Measurements from ENCODE around the gene TMEM178B.

TMEM178B gene

DNA sequence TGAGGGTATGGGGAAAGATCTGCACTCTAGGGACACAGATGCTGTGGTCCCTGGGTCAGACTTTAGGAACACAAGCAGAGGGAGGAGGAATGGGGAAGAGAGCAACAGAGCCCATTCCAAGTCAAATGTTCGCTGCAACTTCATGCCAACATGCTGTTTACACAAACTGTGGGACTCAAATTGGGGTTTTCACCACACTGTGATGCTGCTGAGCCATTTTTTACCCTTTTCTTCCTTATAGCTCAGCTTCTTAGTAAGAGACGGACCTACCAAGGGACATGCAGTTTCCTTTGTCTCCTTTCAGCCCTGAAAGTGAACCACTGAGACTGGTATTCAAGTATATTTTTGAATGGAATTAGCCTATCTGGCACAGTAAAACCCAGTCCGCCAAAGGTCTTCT is 413.1 kb downstream of the TMEM178B start:
- no peak for DNase-seq

GRCh38 chr7:141490474-141490873 is 416.6 kb downstream of the TMEM178B start:
- no peak for DNase-seq

DNA sequence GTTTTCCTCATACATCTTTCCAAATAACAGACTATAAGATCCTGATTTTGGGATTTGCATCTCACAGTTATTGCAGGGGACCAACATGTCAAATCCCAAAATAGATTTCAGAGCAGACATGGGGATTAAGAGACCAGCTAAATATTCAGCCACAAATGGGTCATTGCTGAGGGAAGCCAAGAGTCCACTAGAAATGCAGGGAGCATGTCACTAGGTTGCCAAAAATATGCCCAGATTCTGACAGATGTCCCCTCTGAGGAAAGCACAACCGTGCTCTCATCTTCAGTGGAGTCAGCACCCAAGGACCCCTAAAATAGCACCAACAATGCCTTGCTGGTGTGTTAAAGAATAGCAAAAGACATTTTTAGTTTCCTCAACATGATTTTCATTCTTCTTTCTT is 421.2 kb downstream of the TMEM178B start:
- no peak for DNase-seq

- DNase-seq, result no peak
These were observed 423.5 kb downstream of the TMEM178B start for GRCh38 chr7:141497391-141497790.

DNA sequence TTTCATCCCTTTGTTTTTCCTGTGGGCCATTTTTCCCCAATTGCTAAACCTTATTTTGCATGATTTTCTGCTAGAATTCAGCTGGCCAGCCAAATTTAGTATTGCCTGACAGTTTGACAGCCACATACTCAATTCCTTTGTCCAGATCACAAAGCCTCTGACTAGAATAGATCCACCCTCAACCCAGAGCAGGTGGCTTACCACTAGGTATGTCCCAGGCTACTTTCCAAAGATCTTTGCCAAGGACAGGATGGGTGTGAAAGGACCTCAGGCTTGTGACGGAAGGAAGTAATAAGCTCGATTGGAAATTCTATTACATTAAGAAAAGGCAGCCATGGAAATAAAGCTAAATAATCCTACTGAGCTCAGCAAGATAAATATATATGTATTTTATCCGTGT is 426.7 kb downstream of the TMEM178B start:
- DNase-seq, result no peak

GRCh38 chr7:141501451-141501850 is 427.6 kb downstream of the TMEM178B start:
- DNase-seq, result no peak

GRCh38 chr7:141511316-141511675 is 437.4 kb downstream of the TMEM178B start:
- DNase-seq, result peak; percentile 33

DNA sequence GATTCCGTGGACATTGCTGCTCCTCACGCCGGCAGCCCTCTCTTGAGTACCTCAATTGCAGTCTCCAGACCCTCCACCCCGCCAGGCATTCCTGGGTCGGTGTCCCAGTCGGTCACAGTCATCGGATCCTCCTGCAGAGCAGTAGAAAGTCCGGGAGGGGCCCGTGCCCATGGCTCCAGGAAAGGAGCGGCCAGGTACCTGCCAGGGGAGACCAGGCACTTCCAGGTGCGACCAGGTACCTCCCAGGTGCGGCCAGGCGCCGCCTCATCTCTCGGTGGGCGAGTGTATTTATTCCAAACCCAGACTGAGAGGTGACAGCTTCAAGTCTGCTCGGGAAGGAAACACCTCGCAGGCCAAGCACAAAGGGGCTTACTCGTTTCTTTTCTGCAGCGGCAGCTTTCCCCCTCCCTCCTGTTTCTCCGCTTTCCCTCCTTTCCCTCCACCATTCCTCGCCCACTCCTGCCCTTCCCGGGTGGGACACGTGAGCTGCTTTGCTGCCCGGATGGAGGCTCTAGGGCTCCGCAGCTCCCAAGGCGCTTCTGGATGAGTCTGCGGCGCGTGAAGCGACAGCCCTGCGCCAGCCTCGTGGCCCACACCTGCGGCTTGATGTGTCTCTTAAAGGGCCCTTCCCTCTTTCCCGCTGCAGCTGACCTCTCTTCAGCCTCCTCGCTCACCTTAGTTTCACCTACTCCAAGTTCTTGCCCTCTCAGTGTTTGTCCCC is 438.0 kb downstream of the TMEM178B start:
- peak; percentile 27 for DNase-seq

DNA sequence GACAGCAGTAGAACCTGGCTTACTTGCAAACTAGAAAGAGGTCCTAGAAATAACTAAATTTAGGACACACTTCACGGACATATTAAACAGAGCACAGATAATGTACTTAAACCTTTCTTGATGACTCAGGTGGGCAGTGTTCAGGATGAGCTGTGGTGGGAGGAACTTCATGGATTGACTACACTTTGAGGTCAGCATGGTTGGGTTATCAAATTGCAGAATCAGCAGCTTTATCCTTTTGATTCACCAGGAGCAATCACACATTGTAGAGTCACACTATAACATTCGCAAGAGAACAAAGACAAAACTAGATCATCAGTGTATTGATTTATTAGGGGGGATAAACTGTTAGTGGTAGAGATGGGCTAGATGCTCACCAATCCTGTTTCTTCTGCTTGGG is 438.7 kb downstream of the TMEM178B start:
- no peak for DNase-seq

DNA sequence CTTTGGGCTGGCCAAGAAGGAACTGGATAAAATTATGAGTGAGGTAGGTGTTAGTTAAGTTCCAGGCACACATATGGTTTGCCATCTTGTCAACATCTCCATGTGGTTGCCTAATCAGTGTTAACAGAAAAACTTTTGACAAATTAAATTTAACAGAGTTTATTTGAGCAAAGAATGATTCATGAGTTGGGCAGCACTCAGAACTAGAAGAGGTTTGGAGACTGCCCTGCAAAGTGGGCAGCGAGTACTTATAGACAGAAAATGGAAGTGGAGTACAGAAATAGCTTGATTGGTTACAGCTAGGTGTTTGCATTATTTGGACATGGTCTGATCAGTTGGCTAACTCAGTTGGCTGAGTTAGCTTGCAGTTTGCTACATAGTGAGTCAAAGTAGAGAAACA is 439.9 kb downstream of the TMEM178B start:
- DNase-seq, result no peak

DNA sequence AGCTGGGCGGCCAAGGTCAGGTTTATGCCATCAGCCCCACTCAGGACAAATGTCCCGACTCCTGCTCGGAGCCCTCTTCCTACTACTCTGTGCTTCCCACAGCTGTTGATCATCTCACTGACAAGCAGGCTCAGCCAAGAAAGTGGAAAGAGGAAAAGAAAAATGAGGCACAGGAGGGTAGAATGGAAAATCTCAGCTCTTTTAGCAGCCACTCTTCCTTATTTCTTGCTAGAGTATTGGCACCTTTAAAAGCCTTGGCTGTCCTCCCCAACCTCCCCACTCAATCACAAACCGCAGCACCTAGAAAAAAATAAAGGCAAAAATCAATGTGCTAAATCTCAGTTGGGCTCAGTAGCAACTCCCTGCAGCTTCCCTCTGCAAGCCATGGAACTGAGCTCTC is 442.1 kb downstream of the TMEM178B start:
- no peak for DNase-seq

DNA sequence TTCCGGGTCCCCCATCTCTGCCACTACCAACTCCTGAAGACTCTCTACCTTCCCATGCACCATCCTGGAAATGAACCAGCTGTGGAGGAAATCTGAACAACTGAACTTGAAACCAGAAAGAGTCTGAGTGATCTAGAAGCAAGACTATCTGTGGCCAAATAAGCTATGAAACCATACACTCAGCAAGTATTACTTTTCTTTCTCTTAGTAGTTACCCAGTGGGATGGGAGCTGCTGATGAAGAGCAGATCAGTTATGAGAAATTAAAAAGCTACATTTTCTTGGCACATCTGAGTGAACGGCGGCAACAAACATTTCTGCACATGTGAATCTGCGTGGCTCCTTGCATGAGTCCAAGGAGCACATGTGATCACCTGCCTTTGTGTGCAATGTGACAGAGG is 445.8 kb downstream of the TMEM178B start:
- DNase-seq, result no peak

DNA sequence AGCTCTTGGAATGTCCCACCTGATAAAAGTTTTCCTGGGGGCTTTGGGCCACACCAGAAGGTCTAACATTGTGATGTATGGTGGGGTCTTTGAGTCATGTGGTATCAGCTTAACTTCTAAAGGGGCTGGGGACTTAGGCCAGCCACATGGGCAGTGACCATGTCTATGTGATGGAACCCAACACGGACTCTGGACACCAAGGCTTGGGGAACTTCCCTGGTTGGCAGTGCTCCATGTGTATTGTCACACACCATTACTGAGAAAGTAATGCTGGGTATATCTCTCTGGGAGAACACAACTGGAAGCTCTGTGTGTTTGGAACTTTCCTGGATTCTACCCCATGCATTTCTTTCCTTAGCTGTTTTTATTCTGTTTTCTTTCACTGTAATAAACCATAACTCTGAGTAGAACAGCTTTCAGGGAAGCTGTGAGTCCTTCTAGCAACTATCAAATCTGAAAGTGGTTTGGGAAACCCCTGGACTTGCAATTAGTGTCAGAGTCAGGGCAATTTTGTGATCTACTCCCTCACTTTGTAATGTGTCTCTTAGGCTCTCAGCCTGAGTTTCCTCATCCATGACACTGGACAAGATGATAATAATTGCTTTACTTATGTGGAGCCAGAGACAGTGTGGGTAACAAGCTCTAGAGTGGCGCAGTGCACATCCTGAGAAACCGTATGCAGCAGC is 448.9 kb downstream of the TMEM178B start:
- no peak for DNase-seq

GRCh38 chr7:141525973-141526514 is 452.2 kb downstream of the TMEM178B start:
- no peak for DNase-seq

GRCh38 chr7:141527076-141527475 is 453.2 kb downstream of the TMEM178B start:
- no peak for DNase-seq

DNA sequence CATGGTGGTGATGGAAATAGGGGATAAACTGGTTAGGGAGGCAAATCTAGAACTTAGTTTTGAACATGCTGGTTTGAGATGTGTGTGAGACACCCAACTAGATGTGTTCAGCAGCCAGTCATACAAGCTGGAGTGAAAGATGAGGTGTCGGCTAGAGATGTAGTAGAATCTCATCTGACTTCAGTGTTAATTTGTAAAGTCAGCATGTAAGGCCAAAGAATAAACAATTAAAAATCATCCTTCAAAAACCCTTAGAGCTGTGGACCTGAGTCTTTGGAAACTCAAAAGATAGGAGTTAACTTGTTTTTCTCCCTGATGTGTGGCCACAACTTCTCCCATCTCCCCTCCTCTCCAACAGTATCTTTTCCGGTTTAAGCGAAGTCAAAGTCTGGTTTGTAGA is 454.5 kb downstream of the TMEM178B start:
- DNase-seq, result no peak

Measured in stimulated activated CD8-positive, alpha-beta memory T cell treated with anti-CD3 and anti-CD28 coated beads, Interleukin-4, amount 100 ng/mL, for 48 hours (primary cell).